Measurements from ENCODE around the gene ACTL7A.

ACTL7A gene

DNA sequence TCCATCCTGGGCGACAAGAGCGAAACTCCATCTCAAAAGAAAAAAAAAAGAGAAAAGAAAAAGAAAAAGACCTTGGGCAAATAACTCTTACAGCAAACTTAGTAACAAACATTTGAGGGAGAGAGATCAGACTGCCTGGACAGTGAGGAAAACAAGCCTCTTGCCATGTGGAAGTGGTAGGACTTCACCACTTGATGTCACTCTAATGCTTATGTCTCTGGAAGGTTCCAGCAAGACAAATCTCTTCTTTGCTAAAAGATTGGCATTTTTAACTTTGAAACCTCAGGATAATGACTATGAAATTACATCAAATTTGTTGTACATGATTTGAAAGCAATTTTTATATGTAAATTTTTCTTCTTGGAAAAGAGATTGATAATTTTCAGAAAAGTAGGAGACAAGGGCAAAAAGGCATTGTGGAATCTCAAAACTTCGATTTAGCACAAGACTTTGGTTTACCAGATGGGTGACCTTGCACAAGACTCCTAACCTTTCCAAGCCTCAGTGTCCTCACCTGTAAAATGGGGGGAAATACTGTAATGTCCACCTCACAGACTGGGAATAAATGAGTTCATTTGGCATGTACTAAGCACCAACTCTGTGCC, 11.7 kb upstream of the ACTL7A start:
- DNase-seq, result no peak

DNA sequence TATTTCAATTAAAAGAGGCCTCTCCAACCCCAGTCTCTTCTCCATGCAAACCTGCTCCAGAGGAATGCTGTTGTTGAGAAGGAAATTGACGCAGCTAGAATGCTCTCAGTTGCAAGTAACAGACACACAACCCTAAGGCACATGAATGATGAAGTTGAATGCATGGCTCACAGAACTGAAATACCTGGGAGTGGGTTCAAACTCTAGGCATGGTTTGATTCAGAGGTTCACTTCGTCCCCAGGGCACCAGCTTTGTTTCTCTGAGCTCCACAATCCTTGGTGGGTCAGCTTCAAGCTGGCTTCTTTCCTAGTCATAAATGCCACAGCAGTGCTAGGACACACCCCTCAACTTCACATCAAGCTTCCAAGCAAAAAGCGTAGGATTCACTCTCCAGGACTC, 10.9 kb upstream of the ACTL7A start:
- DNase-seq, result no peak

DNA sequence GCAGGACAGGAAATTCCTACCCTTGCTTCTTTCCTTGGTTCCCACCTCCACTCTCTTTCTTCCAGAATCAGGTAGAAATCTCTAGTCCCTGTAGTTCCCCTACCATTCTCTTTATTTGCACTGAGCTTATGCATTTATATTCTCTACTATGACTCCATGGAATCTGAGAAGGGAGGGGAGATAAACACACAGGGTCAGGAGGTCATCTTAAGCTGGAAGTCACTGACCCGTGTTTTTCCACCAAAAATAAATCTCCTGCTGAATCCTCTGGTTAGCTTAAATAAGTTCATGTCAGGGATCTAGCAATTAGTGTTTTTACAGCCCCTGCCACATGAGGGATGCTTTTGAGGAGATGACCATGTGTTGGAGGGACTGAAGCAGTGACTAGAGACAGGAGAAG, 10.0 kb upstream of the ACTL7A start:
- DNase-seq, result no peak

DNA sequence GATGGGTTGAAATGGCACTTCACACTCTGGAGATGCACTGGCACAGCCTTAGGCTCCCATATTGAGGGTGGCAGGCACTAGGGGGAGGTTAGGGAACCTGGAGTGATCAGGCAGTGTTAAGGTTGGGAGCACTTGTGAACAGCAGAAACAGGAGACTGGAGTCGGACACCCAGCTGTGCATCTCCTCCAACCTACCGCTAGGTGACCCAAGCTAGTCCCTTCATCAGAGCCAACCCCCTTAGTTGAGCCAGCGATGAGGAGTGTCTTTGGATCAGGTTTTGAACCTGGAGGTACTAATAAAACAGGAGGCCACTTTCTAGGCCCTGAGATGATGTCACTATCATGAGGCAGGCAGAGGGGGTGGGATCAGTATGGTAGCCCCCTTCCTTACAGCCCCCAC, 8.0 kb upstream of the ACTL7A start:
- no peak for DNase-seq

DNA sequence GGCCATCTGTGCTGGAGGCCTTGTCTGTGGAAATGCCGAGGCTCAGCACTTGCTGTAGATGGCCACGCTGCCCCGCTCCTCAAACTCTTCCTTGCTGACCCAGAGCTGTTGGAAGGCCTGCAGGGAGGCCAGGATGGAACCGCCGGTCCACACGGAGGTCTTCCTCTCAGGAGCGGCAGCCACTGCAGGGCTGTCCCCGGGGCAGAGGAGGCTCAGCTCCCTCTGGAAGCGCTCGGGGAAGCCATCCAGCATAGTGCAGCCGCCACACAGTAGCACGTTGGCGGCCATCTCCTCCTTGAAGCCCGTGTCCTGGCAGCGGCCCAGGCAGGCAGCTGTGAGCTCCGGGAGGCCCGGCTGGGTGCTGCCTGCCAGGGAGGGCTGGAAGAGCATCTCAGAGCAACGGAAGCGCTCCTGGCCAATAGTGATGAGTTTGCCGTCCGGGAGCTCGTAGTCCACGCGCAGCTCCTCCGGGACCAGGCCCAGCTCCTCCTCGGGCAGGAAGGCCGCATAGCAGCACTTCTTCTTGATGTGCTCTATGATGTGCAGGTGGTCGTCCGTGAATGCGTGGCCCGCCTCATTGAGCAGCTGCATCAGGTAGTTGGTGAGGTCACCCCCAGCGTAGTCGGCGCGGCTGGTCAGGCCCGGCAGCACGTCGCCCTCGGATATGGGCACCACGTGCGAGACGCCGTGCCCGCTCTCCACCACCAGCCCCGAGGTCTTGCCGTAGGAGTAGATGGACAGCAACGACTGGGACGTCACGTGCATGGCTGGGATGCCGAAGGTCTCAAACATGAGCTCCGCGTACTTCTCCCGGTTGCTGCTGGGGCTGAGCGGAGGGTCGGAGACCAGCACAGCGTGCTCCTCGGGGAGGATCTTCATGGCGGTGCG, 7.2 kb upstream of the ACTL7A start:
- DNase-seq, result no peak

DNA sequence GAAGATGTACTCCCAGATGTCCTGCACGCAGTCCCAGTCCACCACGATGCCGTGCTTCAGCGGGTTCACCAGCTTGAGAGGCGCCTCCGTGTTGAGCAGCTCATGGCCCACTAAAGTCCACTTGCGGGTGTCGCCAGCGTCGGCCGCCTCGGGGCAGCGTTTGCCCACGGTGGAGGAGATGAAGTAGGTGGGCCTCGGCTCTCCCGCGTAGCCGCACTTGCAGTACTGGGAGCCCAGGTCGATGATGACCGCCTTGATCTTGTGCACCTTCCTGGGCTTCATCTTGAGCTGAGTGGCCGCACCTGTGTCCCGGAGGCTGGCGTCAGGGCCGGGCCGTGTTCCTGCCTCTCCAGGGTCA, 6.6 kb upstream of the ACTL7A start:
- no peak for DNase-seq

DNA sequence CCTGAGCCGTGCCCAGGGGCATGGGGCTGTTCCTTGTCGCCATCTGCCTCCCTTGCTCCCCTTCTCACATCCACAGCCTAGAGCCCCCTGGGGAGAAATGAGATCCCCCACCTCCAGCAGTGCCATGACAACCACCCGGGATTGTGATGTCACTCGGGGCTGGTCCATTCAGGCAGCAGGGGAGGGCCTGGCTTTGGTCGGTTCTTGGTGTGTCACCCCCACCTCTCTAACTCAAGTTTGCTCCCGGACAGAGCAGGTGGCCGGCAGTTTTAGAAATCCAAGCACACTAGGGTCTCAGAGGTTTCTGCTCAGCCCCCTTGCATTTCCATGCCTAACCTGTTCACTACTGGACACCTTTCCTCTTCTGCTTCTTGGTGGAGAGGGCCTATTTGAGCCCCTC, 6.2 kb upstream of the ACTL7A start, which contains the start of gene ACTL7B:
TSS of gene ACTL7B (minus strand) at position 99 of the 400 bp plus-strand sequence. CDS start at position 43, 56 bp downstream.
- DNase-seq, result no peak

DNA sequence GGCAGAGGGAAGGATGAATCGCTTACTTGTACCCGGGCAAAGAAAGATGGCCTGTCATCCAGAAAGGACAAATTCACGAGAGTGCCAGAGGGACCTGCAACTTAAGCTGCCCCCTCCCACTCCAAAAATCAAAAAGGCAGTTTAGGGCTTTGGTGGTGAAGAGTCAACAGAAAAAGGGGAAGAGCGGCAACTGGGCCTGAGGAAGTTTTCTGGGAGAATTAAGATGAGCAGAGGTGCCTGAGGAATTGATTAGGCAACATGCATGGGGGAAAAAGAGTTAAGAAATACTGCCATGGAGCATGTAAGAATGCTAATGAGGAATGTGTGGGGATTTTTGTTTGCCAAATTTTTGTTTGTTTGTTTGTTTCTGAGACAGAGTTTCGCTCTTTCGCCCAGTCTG, 4.5 kb upstream of the ACTL7A start:
- DNase-seq, result no peak

DNA sequence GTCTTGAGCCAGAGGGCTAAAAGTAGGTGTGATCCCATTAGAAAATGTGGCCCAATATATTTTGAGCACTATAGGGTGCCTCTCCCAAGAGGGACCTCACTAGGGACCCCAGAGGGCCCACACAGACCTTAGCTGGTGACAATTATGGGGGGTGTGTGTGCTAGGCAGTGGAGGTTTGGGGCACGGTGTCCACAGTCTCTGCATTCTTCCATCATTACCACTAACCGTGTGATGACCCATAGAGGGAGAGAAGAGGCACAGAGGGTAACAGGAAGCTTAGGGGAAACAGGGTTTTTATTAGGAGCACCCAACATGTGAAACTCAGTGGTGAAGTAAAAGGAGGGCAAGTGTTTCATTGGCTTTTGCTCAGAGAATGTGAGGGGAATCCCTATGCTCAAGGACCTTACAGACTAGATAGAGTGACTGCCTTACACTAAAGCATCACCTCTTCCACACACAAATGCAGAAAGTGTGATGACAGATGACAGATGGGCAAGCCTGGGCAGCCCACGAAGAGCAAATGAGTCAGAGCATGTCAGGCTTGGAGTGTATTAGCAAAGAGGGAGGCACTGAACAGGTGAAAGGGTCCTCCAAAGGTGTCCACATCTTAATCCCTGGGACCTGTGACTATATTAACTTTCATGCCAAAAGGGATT, 2.5 kb upstream of the ACTL7A start:
- DNase-seq, result no peak

DNA sequence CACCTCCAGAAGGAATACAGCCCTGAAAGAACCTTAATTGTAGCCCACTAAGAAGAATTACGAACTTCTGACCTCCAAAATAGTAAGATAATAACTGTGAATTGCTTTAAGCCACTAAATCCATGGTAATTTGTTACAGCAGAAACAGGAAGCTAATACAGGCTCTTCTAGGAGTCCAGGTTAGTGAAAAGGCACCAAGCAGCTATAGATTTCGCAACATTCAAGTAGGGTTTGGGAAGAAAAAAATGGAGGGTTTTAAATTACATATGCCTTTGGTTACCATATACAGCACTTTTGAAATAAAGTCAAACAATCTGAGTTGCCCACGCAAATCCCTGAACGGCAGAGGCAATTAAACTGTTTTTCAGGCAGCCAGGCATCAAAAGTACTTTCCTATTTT, 1.7 kb upstream of the ACTL7A start:
- DNase-seq, result no peak

DNA sequence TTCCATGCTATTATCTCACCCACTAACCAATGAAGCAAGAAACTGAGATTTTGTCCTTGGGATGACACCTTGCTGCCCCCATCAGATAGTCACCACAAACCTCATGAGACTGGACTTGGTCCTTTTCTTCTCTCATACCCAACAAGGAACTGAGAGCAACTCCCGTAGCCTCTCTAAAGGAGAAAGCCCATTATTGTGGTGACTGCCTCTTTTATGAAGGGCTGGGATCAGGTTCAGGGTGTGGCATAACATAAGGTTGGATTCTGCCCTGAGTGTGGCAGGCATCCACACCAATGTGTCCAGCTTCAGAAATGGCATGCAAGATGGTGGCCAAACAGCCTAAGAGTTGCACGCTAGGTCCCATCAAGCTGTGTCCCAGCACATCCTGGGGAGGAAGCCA, 1.3 kb upstream of the ACTL7A start:
- DNase-seq, result no peak

DNA sequence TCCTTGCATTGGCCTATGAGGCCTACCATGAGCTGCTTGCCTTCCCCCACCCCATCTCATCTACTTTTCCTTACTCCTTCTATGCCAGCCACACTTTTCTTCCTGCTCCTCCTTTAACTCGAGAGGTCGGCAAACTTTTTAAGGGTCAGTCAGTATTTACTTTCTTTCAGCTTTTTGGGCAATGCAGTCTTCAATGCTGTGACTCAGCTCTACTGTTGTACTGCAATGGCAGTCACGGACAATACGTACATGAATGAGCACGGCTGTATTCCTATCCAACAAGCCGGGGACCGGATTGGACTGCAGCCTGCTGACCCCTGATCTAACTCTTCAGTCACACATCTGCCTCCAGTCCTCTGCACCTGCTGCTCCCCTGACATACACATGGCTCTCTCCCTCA, 602 bp upstream of the ACTL7A start:
- DNase-seq, result no peak

DNA sequence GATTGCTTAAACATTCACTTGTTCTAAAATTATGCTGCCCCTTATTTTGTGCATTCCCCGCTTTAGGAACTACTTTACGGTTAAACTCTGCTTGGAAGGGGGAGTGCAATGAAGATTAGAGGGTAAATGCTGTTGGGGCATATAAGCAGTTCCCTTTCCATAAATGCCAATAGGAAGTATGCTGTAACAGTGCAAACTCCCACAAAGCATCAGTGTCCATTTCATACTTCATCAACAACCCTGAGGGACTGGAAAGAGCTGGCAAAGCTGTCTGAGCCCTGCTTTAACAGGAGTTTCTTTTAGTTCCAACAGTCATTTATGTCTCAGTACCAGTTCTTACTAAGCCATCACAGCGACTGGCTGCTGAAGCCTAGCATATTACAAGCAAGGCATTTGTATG, 1.8 kb downstream of the ACTL7A start:
- DNase-seq, result no peak

DNA sequence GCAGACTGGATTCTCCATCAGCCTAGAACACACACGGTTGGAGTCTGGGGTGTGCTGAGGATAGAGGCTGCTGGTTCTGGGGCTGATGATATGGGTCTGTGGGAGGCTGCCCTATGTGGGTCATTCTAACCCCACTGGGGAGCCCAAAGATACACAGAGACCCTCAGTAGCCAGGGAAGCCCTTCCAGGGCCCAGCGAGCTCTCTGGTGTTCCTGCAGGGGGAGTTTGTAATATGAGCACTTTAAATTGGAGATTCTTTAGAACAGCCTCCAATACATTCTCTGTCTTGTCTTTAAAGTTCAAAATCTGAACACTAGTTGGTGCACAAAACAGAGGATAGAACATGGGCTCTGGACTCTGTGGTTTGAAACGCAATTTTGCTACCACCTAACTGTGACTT, 2.4 kb downstream of the ACTL7A start:
- DNase-seq, result no peak

DNA sequence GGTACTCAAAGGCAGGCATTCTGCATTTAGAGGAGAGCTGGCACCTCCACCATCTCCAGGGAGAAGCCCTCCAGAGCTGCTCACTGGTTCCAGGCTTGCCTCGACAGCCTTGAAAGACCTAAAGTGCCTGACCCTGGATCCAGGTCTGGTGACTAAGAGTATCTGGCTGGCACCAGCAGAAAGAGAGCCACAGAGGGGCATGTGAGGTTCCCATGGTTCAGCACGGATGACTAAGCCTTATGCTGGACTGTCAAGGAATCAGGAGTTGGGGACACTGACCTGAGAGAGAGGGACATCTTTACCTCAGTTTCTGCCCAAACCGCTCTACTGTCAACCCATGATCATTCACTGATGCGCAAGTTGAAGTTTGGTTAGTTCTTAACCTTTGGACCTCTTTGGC, 3.0 kb downstream of the ACTL7A start:
- no peak for DNase-seq

DNA sequence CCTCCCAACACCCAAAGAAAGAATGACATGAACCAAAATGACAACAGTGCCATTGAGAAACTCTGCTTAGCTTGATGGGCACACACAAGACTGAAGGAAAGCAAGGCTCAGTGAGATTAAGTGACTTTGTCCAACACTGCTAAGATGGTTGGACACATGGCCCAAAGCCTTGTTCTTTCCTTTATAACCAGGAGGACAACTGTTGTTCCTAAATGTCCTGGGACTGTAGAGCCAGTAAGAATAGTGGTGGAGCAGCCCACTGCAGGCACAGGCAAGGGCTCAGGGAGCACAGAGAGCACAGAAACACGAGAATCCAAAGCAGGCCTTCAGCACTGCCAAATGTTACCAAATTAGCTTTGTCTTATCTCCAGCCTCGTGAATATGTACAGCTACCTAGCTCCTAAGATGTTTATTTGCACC, 3.9 kb downstream of the ACTL7A start:
- no peak for DNase-seq

DNA sequence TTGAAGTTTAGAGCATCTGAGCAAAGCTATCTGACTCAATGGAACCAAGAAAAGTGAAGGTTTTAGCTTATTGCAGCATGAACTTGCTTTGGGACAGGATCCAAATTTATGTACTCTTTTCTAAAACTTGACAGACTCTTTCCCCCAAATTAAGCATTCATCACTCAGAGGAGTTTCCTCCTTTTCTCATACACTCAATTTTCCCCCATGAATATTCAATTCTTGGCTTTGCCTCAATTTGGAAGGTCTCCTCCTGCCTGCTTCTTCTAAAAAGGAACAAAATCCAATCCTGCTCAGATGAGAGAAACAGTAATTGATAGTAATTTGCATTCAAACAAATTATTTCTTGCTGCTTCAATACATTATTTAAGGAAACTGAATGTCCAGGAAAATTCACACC, 5.0 kb downstream of the ACTL7A start:
- no peak for DNase-seq

DNA sequence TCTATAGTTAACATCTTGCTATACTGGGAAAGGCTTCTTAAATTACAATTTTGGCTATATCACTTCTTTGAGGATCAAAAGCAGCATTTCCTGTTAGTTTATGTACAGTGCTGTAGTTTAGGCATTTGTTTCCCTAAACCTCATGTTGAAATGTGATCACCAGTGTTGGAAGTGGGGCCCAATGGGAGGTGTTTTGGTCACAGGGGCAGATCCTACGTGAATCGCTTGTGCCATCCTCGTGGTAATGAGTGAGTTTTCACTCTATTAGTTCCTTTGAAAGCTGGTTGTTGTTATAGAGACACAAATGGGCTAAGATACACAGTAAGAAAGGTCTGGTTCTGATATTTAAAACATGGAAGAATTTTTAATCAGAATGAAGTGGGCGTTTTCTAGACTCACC, 5.8 kb downstream of the ACTL7A start:
- DNase-seq, result no peak

DNA sequence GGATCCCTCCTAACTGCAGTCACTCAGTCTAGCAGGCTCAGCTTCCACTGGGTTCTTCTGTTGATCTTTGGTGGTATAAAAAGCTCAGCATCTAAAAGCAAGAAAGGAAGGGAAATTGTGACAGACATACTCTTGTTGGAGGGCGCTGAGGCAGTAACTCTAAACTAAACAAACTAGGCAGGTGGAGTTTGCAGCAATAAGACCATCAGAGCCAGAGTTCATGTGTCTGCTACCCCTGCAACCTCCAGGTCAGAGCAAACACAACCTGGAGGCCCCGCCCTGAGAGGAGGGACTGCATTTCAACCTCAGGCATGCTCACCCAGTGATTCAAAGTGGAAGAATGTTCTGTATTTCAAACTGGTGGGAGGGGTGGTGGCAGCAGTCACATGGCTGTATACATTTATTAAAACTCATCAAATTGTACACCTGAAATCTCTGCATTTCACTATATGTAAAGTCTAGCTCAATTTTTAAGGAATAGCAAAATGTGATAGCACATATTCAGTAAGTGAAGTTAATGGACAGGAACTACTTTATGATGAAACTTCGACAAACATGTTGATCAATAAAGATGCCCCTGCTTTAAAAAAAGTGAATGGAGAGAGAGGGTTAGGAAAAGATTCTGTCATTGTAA, 7.1 kb downstream of the ACTL7A start:
- DNase-seq, result no peak

DNA sequence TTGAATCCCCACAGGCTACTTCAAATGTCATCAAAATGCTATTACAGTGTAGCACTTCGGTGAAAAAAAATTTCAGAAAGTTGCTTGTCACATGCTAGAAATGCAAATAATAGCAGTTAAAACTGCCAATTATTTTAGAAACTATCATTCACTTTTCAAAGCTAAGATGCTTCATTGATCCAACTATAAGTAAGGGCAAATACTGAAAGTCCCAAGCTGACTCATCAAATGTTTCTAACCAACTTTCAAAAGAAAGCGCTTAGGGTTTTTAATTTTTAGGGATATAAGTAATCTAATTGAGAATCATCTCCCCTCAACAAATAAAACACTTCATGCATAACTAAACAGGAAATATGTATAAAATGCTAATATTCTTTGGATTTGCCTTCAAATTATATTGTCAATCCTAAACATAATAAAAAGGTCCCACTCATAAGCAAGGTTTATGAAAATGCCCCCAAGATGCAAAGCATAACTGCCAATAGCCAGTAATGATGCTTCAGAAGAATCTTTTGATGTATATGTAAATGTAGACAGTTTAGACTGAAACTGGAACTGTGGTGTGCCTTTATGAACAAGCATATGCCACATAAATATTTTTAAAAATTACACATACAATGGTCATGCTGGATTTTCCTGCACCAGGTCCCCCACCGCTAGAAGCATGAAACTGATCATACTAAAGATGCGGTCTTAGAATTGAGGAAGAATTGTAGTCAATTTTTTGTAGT, 12.2 kb downstream of the ACTL7A start:
- no peak for DNase-seq

DNA sequence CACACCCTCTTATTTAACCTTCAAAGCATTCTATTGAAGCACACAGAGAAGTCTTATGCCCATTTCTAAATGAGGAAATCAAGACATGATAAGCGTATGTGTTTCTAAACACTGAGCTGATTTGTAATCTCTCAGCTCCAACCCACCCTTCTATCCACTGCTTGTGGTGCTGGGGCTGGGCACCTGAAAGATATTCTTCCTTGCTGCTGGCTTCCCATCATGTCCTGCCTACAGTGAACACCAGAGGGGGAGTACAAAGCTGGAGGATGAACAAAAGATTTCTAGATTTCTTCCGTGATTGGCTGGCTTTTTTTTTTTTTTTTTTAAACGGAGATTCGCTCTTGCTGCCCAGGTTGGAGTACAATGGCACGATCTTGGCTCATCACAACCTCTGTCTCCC, 14.4 kb downstream of the ACTL7A start:
- no peak for DNase-seq

DNA sequence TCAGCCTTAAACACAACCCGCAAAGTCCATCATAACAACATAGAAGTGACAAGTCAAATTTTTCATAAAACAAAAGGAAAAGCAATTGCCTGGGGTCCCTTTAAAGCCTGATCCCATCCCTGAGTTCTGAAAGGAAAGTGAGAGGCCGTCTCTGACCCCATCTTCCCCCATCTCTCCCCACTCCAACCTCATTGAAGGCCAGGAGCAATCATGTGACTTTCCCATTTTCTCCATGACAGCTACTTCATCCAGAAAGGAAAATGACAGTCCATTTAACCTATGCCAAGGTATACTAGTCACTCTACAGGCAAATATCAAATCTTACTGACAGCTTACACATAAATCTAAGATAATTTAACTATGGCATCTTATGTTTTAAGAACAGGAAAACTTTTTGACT, 15.5 kb downstream of the ACTL7A start:
- DNase-seq, result no peak

DNA sequence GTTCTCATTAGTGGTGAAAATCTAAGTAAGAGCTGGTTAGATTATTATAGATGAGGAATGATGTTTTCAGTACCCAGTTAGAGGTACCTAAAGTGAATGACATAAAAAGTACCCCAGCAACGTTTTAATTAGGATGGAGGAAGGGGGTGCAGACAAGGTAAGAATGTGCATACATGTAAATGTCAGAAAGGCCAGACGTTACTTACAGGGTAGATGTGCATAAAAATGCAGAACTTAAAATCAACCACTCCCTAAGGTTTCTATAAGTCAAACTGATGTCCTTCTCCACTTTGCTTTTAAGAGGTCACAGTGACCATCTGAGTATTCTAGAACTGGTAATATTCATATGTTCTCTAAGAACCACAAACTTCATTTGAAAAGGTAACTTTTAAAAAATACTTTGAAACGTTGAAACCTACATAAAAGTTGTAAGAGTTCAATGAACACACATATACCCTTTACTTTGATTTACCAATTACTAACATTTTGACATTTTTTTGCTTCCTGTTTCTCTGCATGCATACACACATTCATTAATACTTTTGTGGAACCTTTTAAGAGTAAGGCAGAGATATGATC, 18.8 kb downstream of the ACTL7A start:
- no peak for DNase-seq
